ENCODE data around the gene DDI2.

Gene DDI2

GRCh38 chr1:15603050-15603965 lies 13.9 kb upstream of the DDI2 start (continued):
- no peak for TF ChIP-seq ZNF362 (tag by site-specific recombination; IDR thresholded peaks at IDR 0.05)
- no peak for TF ChIP-seq ZNF558 (tag by site-specific recombination; IDR thresholded peaks at IDR 0.05)
- no peak for TF ChIP-seq ZNF837 (tag by site-specific recombination; IDR thresholded peaks at IDR 0.05)
- no peak for TF ChIP-seq ZNF354C (tag by site-specific recombination; IDR thresholded peaks at IDR 0.05; ENCODE audit: borderline replicate concordance, low read depth)
- no peak; the same call in 1 of the 2 replicates for TF ChIP-seq REPIN1 (tag by site-specific recombination; IDR thresholded peaks at IDR 0.05; ENCODE audit: low read depth)
- no peak for TF ChIP-seq MEIS1 (CRISPR knock-in tag; IDR thresholded peaks at IDR 0.05; ENCODE audit: borderline replicate concordance)
- TF ChIP-seq GFI1B (tag by site-specific recombination; IDR thresholded peaks at IDR 0.05): no peak
- no peak for TF ChIP-seq KLF17 (tag by site-specific recombination; IDR thresholded peaks at IDR 0.05)
- TF ChIP-seq GLI4 (tag by site-specific recombination; IDR thresholded peaks at IDR 0.05): no peak
- no peak for TF ChIP-seq ZNF302 (tag by site-specific recombination; IDR thresholded peaks at IDR 0.05; ENCODE audit: low read depth)
- TF ChIP-seq ZBTB6 (tag by site-specific recombination; IDR thresholded peaks at IDR 0.05): peak; percentile 79
- TF ChIP-seq BCL11B (tag by site-specific recombination; IDR thresholded peaks at IDR 0.05; ENCODE audit: low read depth): no peak
- TF ChIP-seq ZBTB1 (tag by site-specific recombination; IDR thresholded peaks at IDR 0.05): no peak
- no peak for TF ChIP-seq ZFP41 (tag by site-specific recombination; IDR thresholded peaks at IDR 0.05; ENCODE audit: borderline replicate concordance)
- no peak for TF ChIP-seq OVOL3 (tag by site-specific recombination; IDR thresholded peaks at IDR 0.05)
- TF ChIP-seq ZNF133 (tag by site-specific recombination; IDR thresholded peaks at IDR 0.05): no peak
- no peak for TF ChIP-seq ZNF16 (tag by site-specific recombination; IDR thresholded peaks at IDR 0.05; ENCODE audit: low read depth)
- peak; percentile 11; the same call in 1 of the 2 replicates for TF ChIP-seq ZNF157 (tag by site-specific recombination; IDR thresholded peaks at IDR 0.05)
- no peak for TF ChIP-seq ZNF747 (tag by site-specific recombination; IDR thresholded peaks at IDR 0.05)
- no peak for TF ChIP-seq ZNF23 (tag by site-specific recombination; IDR thresholded peaks at IDR 0.05; ENCODE audit: borderline replicate concordance)
- TF ChIP-seq ZBTB7A (tag by site-specific recombination; IDR thresholded peaks at IDR 0.05; ENCODE audit: low read depth): no peak
- TF ChIP-seq KLF1 (tag by site-specific recombination; IDR thresholded peaks at IDR 0.05): 0 out of 2 replicates have a peak, but pooled peaks have one; percentile 39
- TF ChIP-seq ZIC2 (tag by site-specific recombination; IDR thresholded peaks at IDR 0.05): peak; percentile 40
- TF ChIP-seq ZNF600 (tag by site-specific recombination; IDR thresholded peaks at IDR 0.05): peak; percentile 97
- peak; percentile 14 for TF ChIP-seq ZNF660 (tag by site-specific recombination; IDR thresholded peaks at IDR 0.05)
- peak; percentile 48; the same call in 1 of the 2 replicates for TF ChIP-seq ZNF785 (tag by site-specific recombination; IDR thresholded peaks at IDR 0.05)
- TF ChIP-seq ZNF394 (tag by site-specific recombination; IDR thresholded peaks at IDR 0.05; ENCODE audit: borderline replicate concordance): no peak
- TF ChIP-seq ZNF37A (tag by site-specific recombination; IDR thresholded peaks at IDR 0.05): no peak
- no peak for TF ChIP-seq ZNF169 (tag by site-specific recombination; IDR thresholded peaks at IDR 0.05)
- peak; percentile 96 for TF ChIP-seq SETDB1 (IDR thresholded peaks at IDR 0.05; ENCODE audit: insufficient read length, low read length)
- TF ChIP-seq SP3 (tag by site-specific recombination; IDR thresholded peaks at IDR 0.05): no peak
- no peak for TF ChIP-seq ZNF449 (tag by site-specific recombination; IDR thresholded peaks at IDR 0.05)
- TF ChIP-seq MYNN (tag by site-specific recombination; IDR thresholded peaks at IDR 0.05; ENCODE audit: borderline replicate concordance): peak; percentile 60; the same call in 1 of the 2 replicates
